SK-N-MC (cell line): ENCODE data around the gene BTG4.

ENCODE experiments used
- EZH2 ChIP-seq: fragments of 200-600 bp; sonication (generic); IDR thresholded peaks from one replicate; pipeline ENCODE4 v1.6.1; 2017; ENCODE audit warnings: antibody characterized with exemption
- FOXP2 ChIP-seq: optimal IDR thresholded peaks from 2 replicates; pipeline ENCODE3; 2011; ENCODE audit warnings: mild to moderate bottlenecking, moderate library complexity; ENCODE audit not compliant: insufficient read depth; ENCODE audit errors: extremely low read length, control extremely low read depth
- POLR2AphosphoS5 ChIP-seq: IDR thresholded peaks from 2 replicates; pipeline ENCODE4 v1.6.1; 2012; ENCODE audit warnings: mild to moderate bottlenecking, low read depth, low read length, borderline replicate concordance

- TF ChIP-seq POLR2AphosphoS5 (no peak), EZH2 (no peak), FOXP2 (no peak)
Measured at GRCh38 chr11:111514216-111515031, 2.2 kb upstream of the BTG4 start, which contains the start of gene HOATZ.
